Activated CD8-positive, alpha-beta T cell treated with anti-CD3 and anti-CD28 coated beads for 36 hours (primary cell): Measurements from ENCODE around the gene ENC1. TPM values are rescaled to one million over a fixed set of nuclear protein-coding genes. Genes with fewer than 3 reads are reported as not detected.

Experiments
- ATAC-seq: fragments of 200-7000 bp; cut with Tn5 transposase; one replicate; pipeline ENCODE4 v1.10.0; 2021; ENCODE audit warnings: mild to moderate bottlenecking, moderate library complexity
- CTCF ChIA-PET: fragments of 350-600 bp; sonication (Branson Sonifier 250); formaldehyde crosslinking; loops from one replicate; lab custom pipeline; 2021; ENCODE audit warnings: antibody characterized with exemption; lab: Charles Lee
- POLR2A ChIA-PET: fragments of 350-600 bp; sonication (Branson Sonifier 250); formaldehyde crosslinking; loops from one replicate; lab custom pipeline; 2021; ENCODE audit warnings: antibody characterized with exemption; lab: Charles Lee
- DNase-seq: peaks from one replicate; pipeline ENCODE4 v3.0.0-alpha.2; 2020
- H3K27ac Mint-ChIP-seq: one replicate; pipeline ENCODE4 v1.8.0; 2021; ENCODE audit warnings: mild to moderate bottlenecking, mixed read lengths
- H3K27me3 Mint-ChIP-seq: one replicate; pipeline ENCODE4 v1.8.0; 2021; ENCODE audit warnings: mixed read lengths
- H3K36me3 Mint-ChIP-seq: one replicate; pipeline ENCODE4 v1.8.0; 2021; ENCODE audit warnings: low read depth, mixed read lengths
- H3K4me1 Mint-ChIP-seq: one replicate; pipeline ENCODE4 v1.8.0; 2021; ENCODE audit warnings: low read depth, mixed read lengths
- H3K4me3 Mint-ChIP-seq: one replicate; pipeline ENCODE4 v1.8.0; 2021; ENCODE audit warnings: mild to moderate bottlenecking, moderate library complexity, mixed read lengths
- H3K9me3 Mint-ChIP-seq: one replicate; pipeline ENCODE4 v1.8.0; 2021; ENCODE audit warnings: mixed read lengths
- CTCF ChIP-seq: fragments of 200-600 bp; IDR thresholded peaks from one replicate; pipeline ENCODE4 v1.8.0; 2022; ENCODE audit warnings: antibody characterized with exemption, mild to moderate bottlenecking
- intact Hi-C: fragments of 100-400 bp; cut with micrococcal nuclease; formaldehyde crosslinking; loops from one replicate; pipeline ENCODE4 v1.10.0; 2022
- total RNA-seq, 2 experiments: library from RNA; stranded (reverse); gene quantifications; one replicate each; pipeline ENCODE4 v1.2.3, GENCODE V29; 2021

ENC1 gene
- total RNA-seq, 2 experiments from 2014 or later, result 0.16 to 0.60 TPM

- no peak for TF ChIP-seq CTCF
- Mint-ChIP-seq H3K27me3 (peaks cover 10% of the 10 kb centered on the region), H3K9me3 (no peaks in the 10 kb centered on the region), H3K36me3 (no peaks in the 10 kb centered on the region), H3K4me3 (no peak overlapping the region), H3K4me1 (peaks cover 16% of the 10 kb centered on the region), H3K27ac (no peak overlapping the region)
- intact Hi-C loops, result no loop called here
- ATAC-seq (no peak), DNase-seq (no peak)
- ChIA-PET CTCF (interaction anchor here (0.7 to 2.0 kb wide), 3 partner anchors 11 to 724 kb away, joined by 3 to 5 read pairs (median 3); no protein-coding TSS in a partner anchor), POLR2A (interaction anchor here (0.5 kb wide), 1 partner anchor 13 kb away, joined by 3 read pairs; no protein-coding TSS in a partner anchor)
Measured at GRCh38 chr5:74626386-74627222, 13.9 kb downstream of the ENC1 start.

- Mint-ChIP-seq H3K4me3 (no peak overlapping the region), H3K27ac (no peak overlapping the region), H3K27me3 (peaks cover 12% of the 10 kb centered on the region), H3K4me1 (peaks cover 10% of the 10 kb centered on the region), H3K9me3 (no peaks in the 10 kb centered on the region), H3K36me3 (no peaks in the 10 kb centered on the region)
- TF ChIP-seq CTCF, result no peak
- ChIA-PET POLR2A (no interaction called here), CTCF (interaction anchor here (1.1 to 2.0 kb wide), 2 partner anchors 10 to 723 kb away, joined by 3 to 5 read pairs; no protein-coding TSS in a partner anchor)
- no peak for DNase-seq
- intact Hi-C loops, result no loop called here
- ATAC-seq, result no peak
Measured at GRCh38 chr5:74625742-74626241, 14.7 kb downstream of the ENC1 start.

- no peak for TF ChIP-seq CTCF
- intact Hi-C loops, result no loop called here
- ChIA-PET CTCF (interaction anchor here (1.1 to 2.0 kb wide), 2 partner anchors 10 to 722 kb away, joined by 3 to 5 read pairs; no protein-coding TSS in a partner anchor), POLR2A (no interaction called here)
- Mint-ChIP-seq H3K9me3 (no peaks in the 10 kb centered on the region), H3K27me3 (peaks cover 16% of the 10 kb centered on the region), H3K36me3 (no peaks in the 10 kb centered on the region), H3K27ac (no peak overlapping the region), H3K4me1 (peaks cover 10% of the 10 kb centered on the region), H3K4me3 (no peak overlapping the region)
- ATAC-seq, result no peak
- no peak for DNase-seq
Measured at GRCh38 chr5:74624931-74625505, 15.5 kb downstream of the ENC1 start.

- DNase-seq (no peak), ATAC-seq (no peak)
- H3K27me3 Mint-ChIP-seq, result peaks cover 17% of the 10 kb centered on the region
- peaks cover 10% of the 10 kb centered on the region for H3K4me1 Mint-ChIP-seq
- TF ChIP-seq CTCF, result no peak
- no peaks in the 10 kb centered on the region for H3K36me3 Mint-ChIP-seq
- intact Hi-C loops, result no loop called here
- ChIA-PET CTCF (no interaction called here), POLR2A (no interaction called here)
- H3K9me3 Mint-ChIP-seq, result no peaks in the 10 kb centered on the region
- no peak overlapping the region for H3K4me3 Mint-ChIP-seq
- no peak overlapping the region for H3K27ac Mint-ChIP-seq
Measured at GRCh38 chr5:74624501-74624900, 16.0 kb downstream of the ENC1 start.
